ENCODE measurements around the gene CSMD2. TPM values are rescaled to one million over a fixed set of nuclear protein-coding genes. Genes with fewer than 3 reads are reported as not detected.

CSMD2 gene
- total RNA-seq, 1 experiment from 2014 or later = 13.2 TPM

DNA sequence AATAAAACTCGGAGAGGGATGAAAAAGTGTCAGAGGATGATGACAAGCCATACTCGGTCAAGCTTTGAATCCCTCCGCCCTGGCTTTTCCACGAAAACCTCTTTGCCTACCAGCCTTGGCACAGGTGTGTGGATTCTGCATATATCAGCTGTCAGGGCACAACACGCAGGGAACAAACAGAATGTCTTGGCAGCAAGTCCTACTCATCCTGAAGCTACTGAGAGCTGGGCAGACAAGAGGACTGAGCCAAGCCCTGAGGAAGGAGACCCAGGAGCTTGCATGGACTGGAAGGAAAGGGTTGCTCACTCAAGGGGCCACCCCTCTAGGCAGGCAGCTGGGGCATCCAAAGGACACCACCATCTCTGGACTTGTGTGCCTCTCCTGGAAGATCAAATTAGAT is 168.7 kb downstream of the CSMD2 start (continued):
- TF ChIP-seq, protein P1, sequence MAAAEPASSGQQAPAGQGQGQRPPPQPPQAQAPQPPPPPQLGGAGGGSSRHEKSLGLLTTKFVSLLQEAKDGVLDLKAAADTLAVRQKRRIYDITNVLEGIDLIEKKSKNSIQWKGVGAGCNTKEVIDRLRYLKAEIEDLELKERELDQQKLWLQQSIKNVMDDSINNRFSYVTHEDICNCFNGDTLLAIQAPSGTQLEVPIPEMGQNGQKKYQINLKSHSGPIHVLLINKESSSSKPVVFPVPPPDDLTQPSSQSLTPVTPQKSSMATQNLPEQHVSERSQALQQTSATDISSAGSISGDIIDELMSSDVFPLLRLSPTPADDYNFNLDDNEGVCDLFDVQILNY (CRISPR knock-in tag; IDR thresholded peaks at IDR 0.05) = no peak
- TF ChIP-seq FOXJ3 (CRISPR knock-in tag; IDR thresholded peaks at IDR 0.05; ENCODE audit: borderline replicate concordance) = no peak

DNA sequence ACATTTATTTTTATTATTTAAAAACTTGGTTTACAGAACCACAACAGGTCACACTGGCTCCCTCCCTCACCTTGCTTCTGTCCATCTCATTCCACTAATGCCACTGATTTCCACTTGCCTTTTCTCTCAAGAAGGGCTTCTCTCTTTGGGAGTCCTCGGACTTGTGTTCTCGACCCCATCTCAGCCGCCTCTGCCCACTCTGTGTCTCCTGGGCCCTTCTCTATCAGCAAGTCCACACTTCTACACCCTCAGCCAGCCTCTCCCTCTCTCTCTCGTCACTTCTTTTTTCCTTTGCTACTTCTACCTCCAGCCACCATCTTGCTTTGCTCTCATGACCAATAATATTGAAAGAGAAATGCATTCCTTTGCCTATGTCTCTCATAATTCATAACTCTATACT is 171.7 kb downstream of the CSMD2 start:
- DNase-seq (ENCODE audit: low spot score) (no peak), ATAC-seq (no peak)
- Mint-ChIP-seq H3K9me3 (no peaks in the 10 kb centered on the region), H3K27me3 (ENCODE audit: low read depth) (no peaks in the 10 kb centered on the region), H3K27ac (no peak overlapping the region), H3K4me3 (no peak overlapping the region), H3K36me3 (no peaks in the 10 kb centered on the region), H3K4me1 (peaks cover 11% of the 10 kb centered on the region)
- CTCF ChIA-PET = interaction anchor here (0.7 kb wide), 1 partner anchor 861 kb away, joined by 4 read pairs; no protein-coding TSS in a partner anchor
- TF ChIP-seq RORB (CRISPR knock-in tag; IDR thresholded peaks at IDR 0.05) (no peak), IRF2 (CRISPR knock-in tag; IDR thresholded peaks at IDR 0.05; ENCODE audit: borderline replicate concordance, low read depth) (no peak), OVOL2 (CRISPR knock-in tag; IDR thresholded peaks at IDR 0.05; ENCODE audit: borderline replicate concordance) (no peak), ZNF121 (CRISPR knock-in tag; IDR thresholded peaks at IDR 0.05) (no peak), ZNF138 (CRISPR knock-in tag; conservative IDR thresholded peaks at IDR 0.05) (no peak), CREM (CRISPR knock-in tag; IDR thresholded peaks at IDR 0.05) (no peak), ETV6 (CRISPR knock-in tag; IDR thresholded peaks at IDR 0.05) (no peak), MYBL2 (CRISPR knock-in tag; IDR thresholded peaks at IDR 0.05) (no peak), TEAD4 (CRISPR knock-in tag; IDR thresholded peaks at IDR 0.05) (no peak)
- TF ChIP-seq, protein P2, sequence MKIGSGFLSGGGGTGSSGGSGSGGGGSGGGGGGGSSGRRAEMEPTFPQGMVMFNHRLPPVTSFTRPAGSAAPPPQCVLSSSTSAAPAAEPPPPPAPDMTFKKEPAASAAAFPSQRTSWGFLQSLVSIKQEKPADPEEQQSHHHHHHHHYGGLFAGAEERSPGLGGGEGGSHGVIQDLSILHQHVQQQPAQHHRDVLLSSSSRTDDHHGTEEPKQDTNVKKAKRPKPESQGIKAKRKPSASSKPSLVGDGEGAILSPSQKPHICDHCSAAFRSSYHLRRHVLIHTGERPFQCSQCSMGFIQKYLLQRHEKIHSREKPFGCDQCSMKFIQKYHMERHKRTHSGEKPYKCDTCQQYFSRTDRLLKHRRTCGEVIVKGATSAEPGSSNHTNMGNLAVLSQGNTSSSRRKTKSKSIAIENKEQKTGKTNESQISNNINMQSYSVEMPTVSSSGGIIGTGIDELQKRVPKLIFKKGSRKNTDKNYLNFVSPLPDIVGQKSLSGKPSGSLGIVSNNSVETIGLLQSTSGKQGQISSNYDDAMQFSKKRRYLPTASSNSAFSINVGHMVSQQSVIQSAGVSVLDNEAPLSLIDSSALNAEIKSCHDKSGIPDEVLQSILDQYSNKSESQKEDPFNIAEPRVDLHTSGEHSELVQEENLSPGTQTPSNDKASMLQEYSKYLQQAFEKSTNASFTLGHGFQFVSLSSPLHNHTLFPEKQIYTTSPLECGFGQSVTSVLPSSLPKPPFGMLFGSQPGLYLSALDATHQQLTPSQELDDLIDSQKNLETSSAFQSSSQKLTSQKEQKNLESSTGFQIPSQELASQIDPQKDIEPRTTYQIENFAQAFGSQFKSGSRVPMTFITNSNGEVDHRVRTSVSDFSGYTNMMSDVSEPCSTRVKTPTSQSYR (CRISPR knock-in tag; IDR thresholded peaks at IDR 0.05) = no peak
- TF ChIP-seq, protein P3, sequence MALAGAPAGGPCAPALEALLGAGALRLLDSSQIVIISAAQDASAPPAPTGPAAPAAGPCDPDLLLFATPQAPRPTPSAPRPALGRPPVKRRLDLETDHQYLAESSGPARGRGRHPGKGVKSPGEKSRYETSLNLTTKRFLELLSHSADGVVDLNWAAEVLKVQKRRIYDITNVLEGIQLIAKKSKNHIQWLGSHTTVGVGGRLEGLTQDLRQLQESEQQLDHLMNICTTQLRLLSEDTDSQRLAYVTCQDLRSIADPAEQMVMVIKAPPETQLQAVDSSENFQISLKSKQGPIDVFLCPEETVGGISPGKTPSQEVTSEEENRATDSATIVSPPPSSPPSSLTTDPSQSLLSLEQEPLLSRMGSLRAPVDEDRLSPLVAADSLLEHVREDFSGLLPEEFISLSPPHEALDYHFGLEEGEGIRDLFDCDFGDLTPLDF (CRISPR knock-in tag; IDR thresholded peaks at IDR 0.05) = no peak
- TF ChIP-seq, protein P1 (CRISPR knock-in tag; IDR thresholded peaks at IDR 0.05) = no peak
- TF ChIP-seq, protein P4, sequence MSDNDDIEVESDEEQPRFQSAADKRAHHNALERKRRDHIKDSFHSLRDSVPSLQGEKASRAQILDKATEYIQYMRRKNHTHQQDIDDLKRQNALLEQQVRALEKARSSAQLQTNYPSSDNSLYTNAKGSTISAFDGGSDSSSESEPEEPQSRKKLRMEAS (CRISPR knock-in tag; IDR thresholded peaks at IDR 0.05) = no peak
- TF ChIP-seq, protein P5, sequence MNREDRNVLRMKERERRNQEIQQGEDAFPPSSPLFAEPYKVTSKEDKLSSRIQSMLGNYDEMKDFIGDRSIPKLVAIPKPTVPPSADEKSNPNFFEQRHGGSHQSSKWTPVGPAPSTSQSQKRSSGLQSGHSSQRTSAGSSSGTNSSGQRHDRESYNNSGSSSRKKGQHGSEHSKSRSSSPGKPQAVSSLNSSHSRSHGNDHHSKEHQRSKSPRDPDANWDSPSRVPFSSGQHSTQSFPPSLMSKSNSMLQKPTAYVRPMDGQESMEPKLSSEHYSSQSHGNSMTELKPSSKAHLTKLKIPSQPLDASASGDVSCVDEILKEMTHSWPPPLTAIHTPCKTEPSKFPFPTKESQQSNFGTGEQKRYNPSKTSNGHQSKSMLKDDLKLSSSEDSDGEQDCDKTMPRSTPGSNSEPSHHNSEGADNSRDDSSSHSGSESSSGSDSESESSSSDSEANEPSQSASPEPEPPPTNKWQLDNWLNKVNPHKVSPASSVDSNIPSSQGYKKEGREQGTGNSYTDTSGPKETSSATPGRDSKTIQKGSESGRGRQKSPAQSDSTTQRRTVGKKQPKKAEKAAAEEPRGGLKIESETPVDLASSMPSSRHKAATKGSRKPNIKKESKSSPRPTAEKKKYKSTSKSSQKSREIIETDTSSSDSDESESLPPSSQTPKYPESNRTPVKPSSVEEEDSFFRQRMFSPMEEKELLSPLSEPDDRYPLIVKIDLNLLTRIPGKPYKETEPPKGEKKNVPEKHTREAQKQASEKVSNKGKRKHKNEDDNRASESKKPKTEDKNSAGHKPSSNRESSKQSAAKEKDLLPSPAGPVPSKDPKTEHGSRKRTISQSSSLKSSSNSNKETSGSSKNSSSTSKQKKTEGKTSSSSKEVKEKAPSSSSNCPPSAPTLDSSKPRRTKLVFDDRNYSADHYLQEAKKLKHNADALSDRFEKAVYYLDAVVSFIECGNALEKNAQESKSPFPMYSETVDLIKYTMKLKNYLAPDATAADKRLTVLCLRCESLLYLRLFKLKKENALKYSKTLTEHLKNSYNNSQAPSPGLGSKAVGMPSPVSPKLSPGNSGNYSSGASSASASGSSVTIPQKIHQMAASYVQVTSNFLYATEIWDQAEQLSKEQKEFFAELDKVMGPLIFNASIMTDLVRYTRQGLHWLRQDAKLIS (CRISPR knock-in tag; IDR thresholded peaks at IDR 0.05; ENCODE audit: borderline replicate concordance) = no peak
- TF ChIP-seq, protein P6, sequence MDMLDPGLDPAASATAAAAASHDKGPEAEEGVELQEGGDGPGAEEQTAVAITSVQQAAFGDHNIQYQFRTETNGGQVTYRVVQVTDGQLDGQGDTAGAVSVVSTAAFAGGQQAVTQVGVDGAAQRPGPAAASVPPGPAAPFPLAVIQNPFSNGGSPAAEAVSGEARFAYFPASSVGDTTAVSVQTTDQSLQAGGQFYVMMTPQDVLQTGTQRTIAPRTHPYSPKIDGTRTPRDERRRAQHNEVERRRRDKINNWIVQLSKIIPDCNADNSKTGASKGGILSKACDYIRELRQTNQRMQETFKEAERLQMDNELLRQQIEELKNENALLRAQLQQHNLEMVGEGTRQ (CRISPR knock-in tag; IDR thresholded peaks at IDR 0.05) = no peak
- POLR2A ChIA-PET = interaction anchor here (0.7 kb wide), 1 partner anchor 18 kb away, joined by 6 read pairs; no protein-coding TSS in a partner anchor

Measured in WTC11 (cell line).